Measurements from ENCODE around the gene DYNLT4.

DNA sequence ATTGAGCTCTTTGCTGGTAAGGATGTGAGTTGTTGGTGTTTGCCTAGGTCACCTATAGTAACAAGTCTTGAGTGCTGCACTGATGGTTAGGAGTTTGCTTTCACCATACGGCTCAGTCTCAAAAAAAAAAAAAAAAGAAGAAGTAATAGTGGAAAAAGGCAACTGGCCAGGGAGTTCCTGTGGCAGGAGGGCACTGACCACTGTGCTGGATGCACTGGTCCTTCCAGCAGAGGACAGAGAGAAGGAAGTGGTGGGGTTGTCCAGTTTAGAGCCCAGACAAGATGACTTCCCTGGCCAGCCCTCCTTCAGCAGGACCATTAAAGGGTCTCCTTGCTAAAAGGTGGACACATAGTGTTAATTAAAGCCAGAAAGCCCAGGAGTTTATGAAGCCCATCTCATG is 47.8 kb upstream of the DYNLT4 start:
- TF ChIP-seq, protein P1, sequence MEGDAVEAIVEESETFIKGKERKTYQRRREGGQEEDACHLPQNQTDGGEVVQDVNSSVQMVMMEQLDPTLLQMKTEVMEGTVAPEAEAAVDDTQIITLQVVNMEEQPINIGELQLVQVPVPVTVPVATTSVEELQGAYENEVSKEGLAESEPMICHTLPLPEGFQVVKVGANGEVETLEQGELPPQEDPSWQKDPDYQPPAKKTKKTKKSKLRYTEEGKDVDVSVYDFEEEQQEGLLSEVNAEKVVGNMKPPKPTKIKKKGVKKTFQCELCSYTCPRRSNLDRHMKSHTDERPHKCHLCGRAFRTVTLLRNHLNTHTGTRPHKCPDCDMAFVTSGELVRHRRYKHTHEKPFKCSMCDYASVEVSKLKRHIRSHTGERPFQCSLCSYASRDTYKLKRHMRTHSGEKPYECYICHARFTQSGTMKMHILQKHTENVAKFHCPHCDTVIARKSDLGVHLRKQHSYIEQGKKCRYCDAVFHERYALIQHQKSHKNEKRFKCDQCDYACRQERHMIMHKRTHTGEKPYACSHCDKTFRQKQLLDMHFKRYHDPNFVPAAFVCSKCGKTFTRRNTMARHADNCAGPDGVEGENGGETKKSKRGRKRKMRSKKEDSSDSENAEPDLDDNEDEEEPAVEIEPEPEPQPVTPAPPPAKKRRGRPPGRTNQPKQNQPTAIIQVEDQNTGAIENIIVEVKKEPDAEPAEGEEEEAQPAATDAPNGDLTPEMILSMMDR (IDR thresholded peaks at IDR 0.05; ENCODE audit: insufficient read depth, low read length, poor library complexity, severe bottlenecking), result no peak
- no peak for TF ChIP-seq EZH2phosphoT487 (conservative IDR thresholded peaks at IDR 0.05; ENCODE audit: low read length)
